Activated CD4-positive, alpha-beta T cell treated with anti-CD3 and anti-CD28 coated beads, Interleukin-2, Interleukin-6, amounts not matched to agents 100 ng/mL and 50 ng/mL, durations not matched to agents 16 hours and 8 hours (primary cell): ENCODE results near the gene PAPSS1.
"Not testable (repeated sequence)": the region's sequence is repeated elsewhere in the genome, so short reads cannot be mapped to it uniquely, and the experiment has no call there.

Experiments used
- DNase-seq: peaks from one replicate; pipeline ENCODE4 v3.0.0-alpha.2; 2020

PAPSS1 gene

GRCh38 chr4:107719922-107720722, at the start of gene PAPSS1:
TSS of gene PAPSS1 (minus strand) at chr4:107720234. CDS start at chr4:107720179, 55 bp downstream.
- DNase-seq: peak; percentile 96

- DNase-seq: no peak
Measured at GRCh38 chr4:107760281-107760947, 40.4 kb upstream of the PAPSS1 start.

- DNase-seq: peak; percentile 34
Measured at GRCh38 chr4:107757864-107758476, 37.9 kb upstream of the PAPSS1 start.

GRCh38 chr4:107757283-107757682, 37.2 kb upstream of the PAPSS1 start:
- no peak for DNase-seq

- no peak for DNase-seq
Measured at GRCh38 chr4:107755841-107756356, 35.9 kb upstream of the PAPSS1 start.

GRCh38 chr4:107751670-107752069, 31.6 kb upstream of the PAPSS1 start:
- DNase-seq: no peak

GRCh38 chr4:107747748-107748486, 27.9 kb upstream of the PAPSS1 start:
- DNase-seq: no peak

- DNase-seq: no peak
Measured at GRCh38 chr4:107746161-107746560, 26.1 kb upstream of the PAPSS1 start.

- DNase-seq: no peak
Measured at GRCh38 chr4:107744532-107744931, 24.5 kb upstream of the PAPSS1 start.

- DNase-seq: no peak
Measured at GRCh38 chr4:107743532-107743931, 23.5 kb upstream of the PAPSS1 start.

GRCh38 chr4:107742791-107743190, 22.8 kb upstream of the PAPSS1 start:
- no peak for DNase-seq

- no peak for DNase-seq
Measured at GRCh38 chr4:107742196-107742595, 22.2 kb upstream of the PAPSS1 start.

GRCh38 chr4:107740950-107741701, 21.1 kb upstream of the PAPSS1 start:
- no peak for DNase-seq

- peak; percentile 13 for DNase-seq
Measured at GRCh38 chr4:107740381-107740780, 20.3 kb upstream of the PAPSS1 start.

- no peak for DNase-seq
Measured at GRCh38 chr4:107737450-107737849, 17.4 kb upstream of the PAPSS1 start.

GRCh38 chr4:107736924-107737448, 17.0 kb upstream of the PAPSS1 start:
- peak; percentile 61 for DNase-seq

- no peak for DNase-seq
Measured at GRCh38 chr4:107736037-107736436, 16.0 kb upstream of the PAPSS1 start.

GRCh38 chr4:107734120-107734519, 14.1 kb upstream of the PAPSS1 start:
- peak; percentile 10 for DNase-seq

GRCh38 chr4:107733431-107733925, 13.4 kb upstream of the PAPSS1 start:
- DNase-seq: no peak

GRCh38 chr4:107729050-107729449, 9.0 kb upstream of the PAPSS1 start:
- DNase-seq: not testable (repeated sequence)

GRCh38 chr4:107726131-107726925, 6.3 kb upstream of the PAPSS1 start:
- not testable (repeated sequence) for DNase-seq
